ENCODE data around the gene SPAAR. TPM values are rescaled to one million over a fixed set of nuclear protein-coding genes. Genes with fewer than 3 reads are reported as not detected.

Gene SPAAR
- total RNA-seq, 3 donors from 2014 or later (not counting 1 experiment from before 2014, with no cell fraction given): not detected

GRCh38 chr9:35928591-35929452 is 19.5 kb downstream of the SPAAR start:
- Histone ChIP-seq H3K27ac (ENCODE audit: low read length) (no peak overlapping the region), H3K4me1 (ENCODE audit: control insufficient read depth, insufficient read depth, low read length) (no peaks in the 10 kb centered on the region), H3K36me3 (ENCODE audit: control insufficient read depth, insufficient read depth, low read length) (no peaks in the 10 kb centered on the region), H3K4me3 (ENCODE audit: low read length) (no peak overlapping the region), H3K9me3 (ENCODE audit: control insufficient read depth, insufficient read depth, low read length) (no peaks in the 10 kb centered on the region), H3K27me3 (ENCODE audit: control insufficient read depth, insufficient read depth, low read length) (no peaks in the 10 kb centered on the region)
- Mint-ChIP-seq H3K4me3 (no peak overlapping the region), H3K9me3 (no peaks in the 10 kb centered on the region), H3K4me1 (no peaks in the 10 kb centered on the region), H3K36me3 (no peaks in the 10 kb centered on the region), H3K27ac (no peak overlapping the region), H3K27me3 (ENCODE audit: low read depth in 2 of 2) (peaks cover 8 to 13% of the 10 kb centered on the region in 2 donors)
- ATAC-seq (no peak), DNase-seq (no peak)
- intact Hi-C loops (cut with micrococcal nuclease): no loop called here
- no peak for TF ChIP-seq CTCF (IDR thresholded peaks at IDR 0.05)
- 91% methylated on average over 7 of the region's 9 CpGs for WGBS (ENCODE audit: insufficient coverage)

DNA sequence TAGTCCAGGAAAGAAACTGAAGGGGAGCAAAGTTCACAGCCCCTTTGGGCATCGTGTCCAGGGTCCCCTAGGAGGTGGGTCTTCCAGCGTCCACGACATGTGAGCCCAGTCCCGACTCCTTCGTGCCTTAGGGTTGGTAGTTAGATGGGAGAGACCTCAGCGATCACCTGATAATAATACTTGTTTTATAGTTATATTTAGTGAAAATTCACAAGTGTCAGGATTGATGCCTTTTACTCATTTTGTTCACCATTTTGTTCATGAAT is 20.1 kb downstream of the SPAAR start:
- Histone ChIP-seq H3K9me3 (ENCODE audit: control insufficient read depth, insufficient read depth, low read length) (no peaks in the 10 kb centered on the region), H3K27ac (ENCODE audit: low read length) (no peak overlapping the region), H3K4me3 (ENCODE audit: low read length) (no peak overlapping the region), H3K4me1 (ENCODE audit: control insufficient read depth, insufficient read depth, low read length) (no peaks in the 10 kb centered on the region), H3K36me3 (ENCODE audit: control insufficient read depth, insufficient read depth, low read length) (no peaks in the 10 kb centered on the region), H3K27me3 (ENCODE audit: control insufficient read depth, insufficient read depth, low read length) (no peaks in the 10 kb centered on the region)
- WGBS (ENCODE audit: insufficient coverage): 85% methylated on average over 5 of the region's 6 CpGs
- DNase-seq: no peak
- no peak for ATAC-seq
- H3K36me3 Mint-ChIP-seq: no peaks in the 10 kb centered on the region
- H3K27me3 Mint-ChIP-seq (ENCODE audit: low read depth in 2 of 2): peaks cover 8 to 13% of the 10 kb centered on the region in 2 donors
- TF ChIP-seq CTCF (IDR thresholded peaks at IDR 0.05): no peak
- H3K4me1 Mint-ChIP-seq: no peaks in the 10 kb centered on the region
- no peak overlapping the region for H3K27ac Mint-ChIP-seq
- no peaks in the 10 kb centered on the region for H3K9me3 Mint-ChIP-seq
- intact Hi-C loops (cut with micrococcal nuclease): no loop called here
- no peak overlapping the region for H3K4me3 Mint-ChIP-seq

- no peak for DNase-seq
- Histone ChIP-seq H3K4me3 (ENCODE audit: low read length) (no peak overlapping the region), H3K27me3 (ENCODE audit: control insufficient read depth, insufficient read depth, low read length) (no peaks in the 10 kb centered on the region), H3K9me3 (ENCODE audit: control insufficient read depth, insufficient read depth, low read length) (no peaks in the 10 kb centered on the region), H3K4me1 (ENCODE audit: control insufficient read depth, insufficient read depth, low read length) (no peaks in the 10 kb centered on the region), H3K27ac (ENCODE audit: low read length) (no peak overlapping the region), H3K36me3 (ENCODE audit: control insufficient read depth, insufficient read depth, low read length) (no peaks in the 10 kb centered on the region)
- Mint-ChIP-seq H3K4me1 (no peaks in the 10 kb centered on the region), H3K36me3 (no peaks in the 10 kb centered on the region), H3K27ac (no peak overlapping the region), H3K27me3 (ENCODE audit: low read depth in 2 of 2) (peaks cover 8 to 13% of the 10 kb centered on the region in 2 donors), H3K4me3 (no peak overlapping the region), H3K9me3 (no peaks in the 10 kb centered on the region)
- intact Hi-C loops (cut with micrococcal nuclease): no loop called here
- TF ChIP-seq CTCF (IDR thresholded peaks at IDR 0.05): no peak
- no peak for ATAC-seq
Measured at GRCh38 chr9:35930521-35930920, 21.2 kb downstream of the SPAAR start.

- Mint-ChIP-seq H3K4me1 (no peaks in the 10 kb centered on the region), H3K4me3 (no peak overlapping the region), H3K27ac (no peak overlapping the region), H3K36me3 (no peaks in the 10 kb centered on the region), H3K27me3 (ENCODE audit: low read depth in 2 of 2) (peaks cover 8 to 13% of the 10 kb centered on the region in 2 donors), H3K9me3 (no peaks in the 10 kb centered on the region)
- no peak for TF ChIP-seq CTCF (IDR thresholded peaks at IDR 0.05)
- Histone ChIP-seq H3K36me3 (ENCODE audit: control insufficient read depth, insufficient read depth, low read length) (no peaks in the 10 kb centered on the region), H3K4me1 (ENCODE audit: control insufficient read depth, insufficient read depth, low read length) (no peaks in the 10 kb centered on the region), H3K27ac (ENCODE audit: low read length) (no peak overlapping the region), H3K4me3 (ENCODE audit: low read length) (no peak overlapping the region), H3K9me3 (ENCODE audit: control insufficient read depth, insufficient read depth, low read length) (no peaks in the 10 kb centered on the region), H3K27me3 (ENCODE audit: control insufficient read depth, insufficient read depth, low read length) (no peaks in the 10 kb centered on the region)
- 93% methylated on average over 3 of the region's 3 CpGs for WGBS (ENCODE audit: insufficient coverage)
- ATAC-seq (no peak), DNase-seq (no peak)
- intact Hi-C loops (cut with micrococcal nuclease): no loop called here
Measured at GRCh38 chr9:35930989-35931388, 21.7 kb downstream of the SPAAR start.

All from natural killer cell (primary cell).